Hepatocyte (in vitro differentiated cells): ENCODE results near the gene SH3BGRL.

Experiments used
- CTCF ChIP-seq: fragments of 200-600 bp; sonication (generic); IDR thresholded peaks from 2 replicates; pipeline ENCODE4 v1.5.1; 2016; ENCODE audit warnings: antibody characterized with exemption, mild to moderate bottlenecking; ENCODE audit not compliant: poor library complexity
- EZH2 ChIP-seq: fragments of 200-600 bp; sonication (generic); IDR thresholded peaks from 2 replicates; pipeline ENCODE4 v1.6.1; 2016; ENCODE audit warnings: antibody characterized with exemption, mild to moderate bottlenecking, borderline replicate concordance
- EZH2phosphoT487 ChIP-seq: fragments of 200-600 bp; sonication (generic); IDR thresholded peaks from one replicate; pipeline ENCODE4 v1.6.1; 2018; ENCODE audit warnings: antibody characterized with exemption, mild to moderate bottlenecking, low read depth, moderate library complexity; ENCODE audit not compliant: unreplicated experiment, severe bottlenecking

- TF ChIP-seq CTCF = no peak
- TF ChIP-seq EZH2phosphoT487 = no peak
- TF ChIP-seq EZH2 = no peak
Observed at GRCh38 chrX:81202456-81202819, 536 bp downstream of the SH3BGRL start.
